Muscle layer of duodenum (tissue), 2 donors: ENCODE results near the gene CCNDBP1.

ENCODE experiments used
- H3K27ac ChIP-seq: one replicate; pipeline ENCODE4 v1.7.0; 2013; ENCODE audit warnings: mild to moderate bottlenecking, low read length
- H3K27me3 ChIP-seq: one replicate; pipeline ENCODE4 v1.7.0; 2013; ENCODE audit warnings: low read depth, mild to moderate bottlenecking, control low read depth, low read length
- H3K36me3 ChIP-seq, 2 donors: one replicate each; pipeline ENCODE4 v1.7.0; 2013; ENCODE audit warnings: low read length in 2 of 2, control low read depth in 1 of 2, mild to moderate bottlenecking in 1 of 2; ENCODE audit not compliant: insufficient read depth in 2 of 2, control insufficient read depth in 1 of 2
- H3K4me1 ChIP-seq, 2 donors: one replicate each; pipeline ENCODE4 v1.7.0; 2013; ENCODE audit warnings: low read length in 2 of 2, mild to moderate bottlenecking in 2 of 2, control low read depth in 1 of 2, moderate library complexity in 1 of 2; ENCODE audit not compliant: insufficient read depth in 2 of 2, control insufficient read depth in 1 of 2
- H3K4me3 ChIP-seq, 2 donors: one replicate each; pipeline ENCODE4 v1.7.0; 2013; ENCODE audit warnings: low read length in 2 of 2, low read depth in 1 of 2, mild to moderate bottlenecking in 1 of 2
- H3K9me3 ChIP-seq, 2 donors: one replicate each; pipeline ENCODE4 v1.7.0; 2013; ENCODE audit warnings: low read length in 2 of 2, control low read depth in 1 of 2, mild to moderate bottlenecking in 1 of 2; ENCODE audit not compliant: control insufficient read depth in 1 of 2
- donor health status: healthy.

Gene CCNDBP1

GRCh38 chr15:43210172-43210745, 25.1 kb downstream of the CCNDBP1 start:
- H3K4me3 ChIP-seq, result no peak overlapping the region
- H3K27ac ChIP-seq, result no peak overlapping the region
- H3K36me3 ChIP-seq, result no peaks in the 10 kb centered on the region
- no peaks in the 10 kb centered on the region for H3K27me3 ChIP-seq
- H3K9me3 ChIP-seq, result no peaks in the 10 kb centered on the region
- H3K4me1 ChIP-seq, result no peaks in the 10 kb centered on the region

- H3K4me3 ChIP-seq, result no peak overlapping the region
- H3K27ac ChIP-seq, result no peak overlapping the region
- no peaks in the 10 kb centered on the region for H3K27me3 ChIP-seq
- H3K4me1 ChIP-seq, result no peaks in the 10 kb centered on the region
- no peaks in the 10 kb centered on the region for H3K36me3 ChIP-seq
- H3K9me3 ChIP-seq, result no peaks in the 10 kb centered on the region
These were observed 25.6 kb downstream of the CCNDBP1 start for GRCh38 chr15:43210807-43211206.

GRCh38 chr15:43211224-43211735, 26.1 kb downstream of the CCNDBP1 start:
- no peaks in the 10 kb centered on the region for H3K4me1 ChIP-seq
- no peak overlapping the region for H3K4me3 ChIP-seq

DNA sequence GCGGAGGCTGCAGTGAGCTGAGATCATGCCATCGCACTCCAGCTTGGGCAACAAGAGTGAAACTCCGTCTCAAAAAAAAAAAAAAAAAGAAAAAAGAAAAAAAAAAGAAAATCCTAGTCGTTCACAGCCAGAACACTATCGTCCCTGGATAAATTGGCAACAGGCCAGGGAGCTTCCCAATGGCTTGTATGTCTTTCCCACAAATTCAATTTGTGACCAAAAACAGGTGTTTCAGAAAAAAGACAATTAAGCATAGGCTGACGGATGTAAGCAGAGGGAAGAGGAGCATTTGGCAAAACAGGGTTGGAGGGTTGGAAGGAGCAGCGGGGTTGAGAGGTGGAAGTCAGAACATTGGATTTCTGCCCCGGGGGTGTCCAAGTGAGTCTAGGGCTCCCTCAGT, 27.1 kb downstream of the CCNDBP1 start:
- no peaks in the 10 kb centered on the region for H3K27me3 ChIP-seq
- no peaks in the 10 kb centered on the region for H3K36me3 ChIP-seq
- H3K9me3 ChIP-seq, result no peaks in the 10 kb centered on the region
- H3K4me1 ChIP-seq, result no peaks in the 10 kb centered on the region
- no peak overlapping the region for H3K4me3 ChIP-seq
- no peak overlapping the region for H3K27ac ChIP-seq

More at GRCh38 chr15:43211224-43211735, 26.1 kb downstream of the CCNDBP1 start:
- H3K27me3 ChIP-seq, result no peaks in the 10 kb centered on the region
- no peak overlapping the region for H3K27ac ChIP-seq
- H3K36me3 ChIP-seq, result no peaks in the 10 kb centered on the region
- H3K9me3 ChIP-seq, result no peaks in the 10 kb centered on the region

DNA sequence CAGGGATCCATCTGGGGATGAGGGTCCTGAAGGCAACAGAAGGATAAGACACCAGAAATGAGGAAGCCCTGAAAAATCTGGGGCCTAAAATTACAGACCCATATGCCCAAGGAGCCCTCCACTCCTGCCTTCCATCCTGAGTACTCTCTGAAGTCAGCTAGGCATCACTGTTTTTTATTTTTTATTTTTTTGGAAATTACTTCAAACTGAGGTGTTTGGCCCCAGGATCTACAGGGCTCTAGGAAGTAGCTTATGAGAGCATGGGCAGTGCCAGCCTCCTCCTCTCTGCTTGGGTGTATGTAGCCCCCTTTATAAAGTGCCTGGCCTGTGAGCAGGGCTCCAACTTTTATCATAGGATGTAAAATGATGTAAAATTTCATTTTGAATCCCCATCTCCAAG, 27.7 kb downstream of the CCNDBP1 start:
- no peak overlapping the region for H3K27ac ChIP-seq
- no peak overlapping the region for H3K4me3 ChIP-seq
- H3K9me3 ChIP-seq, result no peaks in the 10 kb centered on the region
- no peaks in the 10 kb centered on the region for H3K4me1 ChIP-seq
- no peaks in the 10 kb centered on the region for H3K27me3 ChIP-seq
- no peaks in the 10 kb centered on the region for H3K36me3 ChIP-seq

GRCh38 chr15:43213466-43213865, 28.3 kb downstream of the CCNDBP1 start:
- no peaks in the 10 kb centered on the region for H3K36me3 ChIP-seq
- H3K27me3 ChIP-seq, result peaks cover 4% of the 10 kb centered on the region
- no peaks in the 10 kb centered on the region for H3K4me1 ChIP-seq
- H3K27ac ChIP-seq, result no peak overlapping the region
- no peaks in the 10 kb centered on the region for H3K9me3 ChIP-seq
- no peak overlapping the region for H3K4me3 ChIP-seq

- H3K4me3 ChIP-seq, result no peak overlapping the region
- H3K9me3 ChIP-seq, result no peaks in the 10 kb centered on the region
- no peak overlapping the region for H3K27ac ChIP-seq
- H3K36me3 ChIP-seq, result no peaks in the 10 kb centered on the region
- H3K4me1 ChIP-seq, result no peaks in the 10 kb centered on the region
- H3K27me3 ChIP-seq, result peaks cover 4% of the 10 kb centered on the region
These were observed 29.0 kb downstream of the CCNDBP1 start for GRCh38 chr15:43214169-43214568.

DNA sequence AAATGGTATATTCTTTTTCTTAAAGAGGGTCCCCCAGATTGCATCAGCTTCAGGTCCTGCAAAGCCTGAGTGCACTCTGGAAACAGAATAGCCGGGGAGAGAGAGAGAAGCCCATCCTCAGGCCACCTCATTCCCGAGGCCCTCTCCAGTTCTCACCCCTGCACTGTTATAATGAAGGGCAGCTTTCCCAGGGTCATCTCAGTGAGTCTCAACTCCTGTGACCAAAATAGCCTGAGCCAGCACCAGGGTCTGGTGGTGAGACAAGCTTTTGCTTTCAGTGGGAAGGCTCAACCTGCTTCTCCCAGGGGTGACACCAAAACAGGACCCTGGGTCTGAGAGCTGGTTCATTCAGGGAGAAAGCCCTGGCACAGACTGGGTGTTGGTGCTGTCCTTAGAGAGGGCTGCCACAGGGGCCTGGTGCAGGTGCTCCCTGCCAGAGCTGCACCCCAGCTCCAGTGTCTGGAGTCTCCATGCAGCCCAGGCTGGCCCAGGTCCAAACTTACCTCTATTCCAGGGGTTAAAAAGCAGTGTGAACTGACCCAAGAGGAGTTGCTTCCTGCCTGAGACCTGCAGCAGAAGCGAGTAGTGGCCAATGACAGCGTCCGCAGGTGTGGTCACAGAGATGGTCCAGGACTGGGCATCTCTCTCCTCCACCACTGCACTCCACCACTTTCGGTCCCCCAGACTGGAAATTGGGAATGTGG, 29.5 kb downstream of the CCNDBP1 start:
- Histone ChIP-seq H3K9me3 (no peaks in the 10 kb centered on the region), H3K27ac (no peak overlapping the region), H3K36me3 (no peaks in the 10 kb centered on the region), H3K27me3 (peaks cover 4% of the 10 kb centered on the region), H3K4me3 (no peak overlapping the region), H3K4me1 (no peaks in the 10 kb centered on the region)

GRCh38 chr15:43215961-43216360, 30.8 kb downstream of the CCNDBP1 start:
- Histone ChIP-seq H3K4me1 (no peaks in the 10 kb centered on the region), H3K4me3 (no peak overlapping the region), H3K27me3 (peaks cover 4% of the 10 kb centered on the region), H3K36me3 (no peaks in the 10 kb centered on the region), H3K27ac (no peak overlapping the region), H3K9me3 (no peaks in the 10 kb centered on the region)

GRCh38 chr15:43218908-43219706, 33.9 kb downstream of the CCNDBP1 start:
- Histone ChIP-seq H3K27me3 (peaks cover 4% of the 10 kb centered on the region), H3K36me3 (no peaks in the 10 kb centered on the region), H3K4me1 (no peaks in the 10 kb centered on the region), H3K9me3 (no peaks in the 10 kb centered on the region), H3K4me3 (no peak overlapping the region), H3K27ac (no peak overlapping the region)
